ENCODE data around the gene TANGO6.
A peak's percentile ranks its signal among the peaks of the same experiment; 100 is the strongest.

The TANGO6 gene

DNA sequence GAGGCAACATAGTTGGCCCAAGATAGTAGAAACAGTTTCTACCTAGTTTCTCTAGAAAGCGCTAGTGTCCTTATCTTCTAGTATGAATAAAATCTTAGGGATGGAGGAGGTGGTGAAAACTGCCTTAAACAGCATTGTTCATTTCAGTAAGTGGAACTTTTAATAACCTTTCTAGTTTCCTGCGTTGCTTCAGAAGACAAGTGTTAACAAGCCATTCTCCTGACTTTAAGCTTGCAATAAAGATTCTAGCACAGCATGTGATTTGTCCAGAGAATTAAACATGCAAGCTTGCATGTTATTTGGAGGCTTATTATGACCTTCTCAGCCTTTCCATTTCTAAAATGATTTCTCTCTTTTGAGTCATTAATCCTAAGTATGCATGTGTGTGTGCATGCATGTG lies 72.3 kb downstream of the TANGO6 start:
- no peak overlapping the region for H3K4me3 ChIP-seq (ENCODE audit: low read depth, low read length)
- TF ChIP-seq, protein P1, sequence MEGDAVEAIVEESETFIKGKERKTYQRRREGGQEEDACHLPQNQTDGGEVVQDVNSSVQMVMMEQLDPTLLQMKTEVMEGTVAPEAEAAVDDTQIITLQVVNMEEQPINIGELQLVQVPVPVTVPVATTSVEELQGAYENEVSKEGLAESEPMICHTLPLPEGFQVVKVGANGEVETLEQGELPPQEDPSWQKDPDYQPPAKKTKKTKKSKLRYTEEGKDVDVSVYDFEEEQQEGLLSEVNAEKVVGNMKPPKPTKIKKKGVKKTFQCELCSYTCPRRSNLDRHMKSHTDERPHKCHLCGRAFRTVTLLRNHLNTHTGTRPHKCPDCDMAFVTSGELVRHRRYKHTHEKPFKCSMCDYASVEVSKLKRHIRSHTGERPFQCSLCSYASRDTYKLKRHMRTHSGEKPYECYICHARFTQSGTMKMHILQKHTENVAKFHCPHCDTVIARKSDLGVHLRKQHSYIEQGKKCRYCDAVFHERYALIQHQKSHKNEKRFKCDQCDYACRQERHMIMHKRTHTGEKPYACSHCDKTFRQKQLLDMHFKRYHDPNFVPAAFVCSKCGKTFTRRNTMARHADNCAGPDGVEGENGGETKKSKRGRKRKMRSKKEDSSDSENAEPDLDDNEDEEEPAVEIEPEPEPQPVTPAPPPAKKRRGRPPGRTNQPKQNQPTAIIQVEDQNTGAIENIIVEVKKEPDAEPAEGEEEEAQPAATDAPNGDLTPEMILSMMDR (IDR thresholded peaks at IDR 0.05; ENCODE audit: low read depth, low read length, missing control alignments): no peak
- no peak for DNase-seq (ENCODE audit: low read depth)
- in situ Hi-C loops (cut with HindIII; ENCODE audit: low sequenced_read_pairs): no loop called here

- no peak for DNase-seq (ENCODE audit: low read depth)
- in situ Hi-C loops (cut with HindIII; ENCODE audit: low sequenced_read_pairs): no loop called here
- H3K4me3 ChIP-seq (ENCODE audit: low read depth, low read length): no peak overlapping the region
- TF ChIP-seq, protein P1 (IDR thresholded peaks at IDR 0.05; ENCODE audit: low read depth, low read length, missing control alignments): no peak
Observed at GRCh38 chr16:68917541-68917940, 74.2 kb downstream of the TANGO6 start.

DNA sequence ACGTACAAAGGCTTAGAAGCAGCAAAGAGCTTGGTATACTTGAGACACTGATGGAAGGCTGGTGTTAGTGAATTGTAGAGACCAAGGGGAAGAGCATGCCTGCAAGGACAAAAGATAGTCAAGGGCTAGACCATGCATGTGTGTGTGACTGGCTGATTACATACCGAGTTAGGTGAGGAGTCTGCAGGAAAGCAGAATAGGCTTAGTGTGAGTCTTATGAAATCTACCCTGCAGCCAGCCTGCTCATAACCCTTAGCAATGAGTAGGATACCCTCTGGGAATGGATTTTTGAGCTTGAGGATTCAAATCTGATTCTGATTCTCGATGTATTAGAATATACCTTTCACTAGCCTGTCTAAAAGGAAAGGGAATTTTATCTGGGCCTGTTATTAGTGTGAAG lies 77.0 kb downstream of the TANGO6 start:
- no peak for DNase-seq (ENCODE audit: low read depth)
- in situ Hi-C loops (cut with HindIII; ENCODE audit: low sequenced_read_pairs): loop anchor here (10.0 kb wide), 1 partner anchor 114 kb away; no protein-coding TSS in a partner anchor
- TF ChIP-seq, protein P1 (IDR thresholded peaks at IDR 0.05; ENCODE audit: low read depth, low read length, missing control alignments): no peak
- H3K4me3 ChIP-seq (ENCODE audit: low read depth, low read length): no peak overlapping the region

DNA sequence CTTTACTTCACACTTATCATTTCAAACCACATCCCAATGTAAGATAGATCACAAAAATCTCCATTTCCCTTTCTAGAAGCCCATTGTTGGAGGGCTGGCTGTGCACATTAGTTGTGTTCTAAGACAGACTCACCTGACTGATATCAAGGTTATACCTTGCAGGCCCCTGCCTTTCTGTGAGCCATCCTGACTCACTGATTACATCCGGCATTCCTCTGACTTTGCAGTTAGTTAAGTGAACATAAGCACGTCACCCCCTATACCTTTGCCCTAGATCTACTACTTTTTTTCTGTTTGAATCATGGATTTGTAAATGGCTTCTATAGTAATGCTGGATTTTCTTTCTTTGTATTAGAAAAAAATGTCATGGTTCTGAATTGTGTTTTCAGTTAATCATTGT lies 78.3 kb downstream of the TANGO6 start:
- TF ChIP-seq, protein P1 (IDR thresholded peaks at IDR 0.05; ENCODE audit: low read depth, low read length, missing control alignments): no peak
- peak; percentile 24 for DNase-seq (ENCODE audit: low read depth)
- in situ Hi-C loops (cut with HindIII; ENCODE audit: low sequenced_read_pairs): loop anchor here (10.0 kb wide), 1 partner anchor 113 kb away; no protein-coding TSS in a partner anchor
- H3K4me3 ChIP-seq (ENCODE audit: low read depth, low read length): no peak overlapping the region

DNA sequence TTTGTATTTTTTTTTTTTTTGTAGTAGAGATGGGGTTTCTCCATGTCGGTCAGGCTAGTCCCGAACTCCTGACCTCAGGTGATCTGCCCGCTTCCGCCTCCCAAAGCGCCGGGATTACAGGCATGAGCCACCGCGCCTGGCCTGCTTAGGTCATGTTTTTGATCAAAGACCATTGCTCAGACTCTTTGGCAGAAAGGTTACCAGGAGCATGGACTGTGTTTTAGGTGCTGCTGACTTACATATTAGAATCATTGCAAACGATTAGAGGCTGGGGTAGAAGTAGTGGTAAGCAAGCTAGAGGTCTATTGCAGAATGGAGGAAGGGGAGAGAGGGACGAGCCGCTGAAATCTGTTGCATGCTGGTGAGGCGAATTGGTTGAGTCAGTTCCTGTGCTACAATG lies 79.8 kb downstream of the TANGO6 start:
- H3K4me3 ChIP-seq (ENCODE audit: low read depth, low read length): no peak overlapping the region
- TF ChIP-seq, protein P1 (IDR thresholded peaks at IDR 0.05; ENCODE audit: low read depth, low read length, missing control alignments): no peak
- DNase-seq (ENCODE audit: low read depth): no peak
- in situ Hi-C loops (cut with HindIII; ENCODE audit: low sequenced_read_pairs): loop anchor here (10.0 kb wide), 1 partner anchor 112 kb away; no protein-coding TSS in a partner anchor

DNA sequence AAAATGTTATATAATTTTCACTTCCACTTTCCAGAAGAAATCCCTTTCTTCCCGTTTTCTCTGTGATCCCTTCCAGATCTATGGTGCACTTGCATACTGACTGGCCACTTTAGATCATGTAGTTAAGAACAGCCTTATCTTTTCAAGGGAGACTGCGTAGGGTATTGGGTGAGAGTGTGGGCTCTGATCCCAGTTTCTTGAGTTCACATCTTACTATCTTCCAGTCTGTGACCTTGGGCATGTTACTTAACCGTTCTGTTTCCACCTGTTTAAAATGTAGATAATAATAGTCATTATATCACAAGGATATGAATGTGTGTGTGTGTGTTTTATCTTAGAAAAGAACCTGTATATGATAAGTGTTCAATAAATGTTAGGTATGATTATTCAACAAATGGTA lies 83.7 kb downstream of the TANGO6 start:
- DNase-seq (ENCODE audit: low read depth): no peak
- H3K4me3 ChIP-seq (ENCODE audit: low read depth, low read length): no peak overlapping the region
- TF ChIP-seq, protein P1 (IDR thresholded peaks at IDR 0.05; ENCODE audit: low read depth, low read length, missing control alignments): no peak
- in situ Hi-C loops (cut with HindIII; ENCODE audit: low sequenced_read_pairs): loop anchor here (10.0 kb wide), 1 partner anchor 108 kb away; no protein-coding TSS in a partner anchor
